HEK293T (cell line): Measurements from ENCODE around the gene KRT74.

Source experiments
- ARNT ChIP-seq: fragments of 450-650 bp; IDR thresholded peaks from 2 replicates; pipeline ENCODE4 v1.6.1; 2017; ENCODE audit warnings: mild to moderate bottlenecking
- BHLHE40 ChIP-seq: fragments of 450-650 bp; IDR thresholded peaks from 2 replicates; pipeline ENCODE4 v1.6.1; 2016; ENCODE audit warnings: mild to moderate bottlenecking, moderate library complexity, borderline replicate concordance
- CTBP1 ChIP-seq: fragments of 450-650 bp; IDR thresholded peaks from 2 replicates; pipeline ENCODE4 v1.6.1; 2016; ENCODE audit warnings: borderline replicate concordance
- ELF4 ChIP-seq: fragments of 450-650 bp; IDR thresholded peaks from 2 replicates; pipeline ENCODE4 v1.6.1; 2017; ENCODE audit warnings: antibody characterized with exemption
- FOXA1 ChIP-seq: fragments of 450-650 bp; IDR thresholded peaks from 2 replicates; pipeline ENCODE4 v1.6.1; 2016; ENCODE audit warnings: mild to moderate bottlenecking
- FOXK2 ChIP-seq: fragments of 450-650 bp; IDR thresholded peaks from 2 replicates; pipeline ENCODE4 v1.6.1; 2016; ENCODE audit warnings: mild to moderate bottlenecking
- FOXM1 ChIP-seq: fragments of 450-650 bp; IDR thresholded peaks from 2 replicates; pipeline ENCODE4 v1.6.1; 2017; ENCODE audit warnings: mild to moderate bottlenecking, borderline replicate concordance
- HDGF ChIP-seq: fragments of 450-650 bp; IDR thresholded peaks from 2 replicates; pipeline ENCODE4 v1.6.1; 2017; ENCODE audit warnings: antibody characterized with exemption, borderline replicate concordance
- LEF1 ChIP-seq: fragments of 450-650 bp; IDR thresholded peaks from 2 replicates; pipeline ENCODE4 v1.6.1; 2017; ENCODE audit warnings: mild to moderate bottlenecking, borderline replicate concordance
- NFRKB ChIP-seq: fragments of 450-650 bp; IDR thresholded peaks from 2 replicates; pipeline ENCODE4 v1.6.1; 2016; ENCODE audit warnings: mild to moderate bottlenecking, moderate library complexity
- SP1 ChIP-seq: fragments of 450-650 bp; IDR thresholded peaks from 2 replicates; pipeline ENCODE4 v1.6.1; 2017
- SUZ12 ChIP-seq: fragments of 450-650 bp; IDR thresholded peaks from 2 replicates; pipeline ENCODE4 v1.6.1; 2016; ENCODE audit warnings: mild to moderate bottlenecking
- TARDBP ChIP-seq: fragments of 450-650 bp; IDR thresholded peaks from 2 replicates; pipeline ENCODE4 v1.6.1; 2016

DNA sequence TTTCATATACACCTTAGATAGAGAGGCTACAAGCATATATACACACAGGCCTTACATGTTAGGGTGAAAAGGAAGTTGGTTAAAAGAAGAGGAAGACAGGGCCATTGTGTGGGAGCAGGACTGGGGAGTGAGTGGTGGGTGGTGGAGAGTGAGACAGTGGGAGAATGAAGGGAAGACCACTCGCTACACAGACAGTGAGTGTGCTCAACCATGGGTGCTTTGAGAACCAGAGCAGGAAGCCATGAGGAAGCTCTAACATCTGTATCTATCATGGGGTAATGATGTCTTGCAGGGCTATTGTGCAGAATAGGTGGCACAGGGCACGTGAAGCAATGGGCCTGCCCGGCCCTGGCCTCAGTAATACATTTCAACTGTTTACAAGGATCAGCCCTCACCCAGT, 11.4 kb upstream of the KRT74 start:
- TF ChIP-seq CTBP1, result no peak
- no peak for TF ChIP-seq FOXA1
- no peak for TF ChIP-seq TARDBP
- no peak for TF ChIP-seq SP1
- TF ChIP-seq SUZ12, result no peak
- TF ChIP-seq FOXM1, result no peak
- no peak for TF ChIP-seq BHLHE40
- TF ChIP-seq LEF1, result no peak
- TF ChIP-seq HDGF, result no peak
- no peak for TF ChIP-seq ARNT
- TF ChIP-seq ELF4, result no peak
- no peak for TF ChIP-seq FOXK2
- no peak for TF ChIP-seq NFRKB
